VCaP (cell line): ENCODE data around the gene SYCN.

ENCODE experiments used
- H3K27ac ChIP-seq: fragments of 450-650 bp; 2 replicates; pipeline ENCODE4 v1.5.1; 2017
- TF ChIP-seq, protein P1 (sequence below): fragments of 450-650 bp; conservative IDR thresholded peaks from 2 replicates; pipeline ENCODE4 v1.5.1; 2017; ENCODE audit warnings: mild to moderate bottlenecking, moderate library complexity

SYCN gene

GRCh38 chr19:39168258-39169142, 35.6 kb downstream of the SYCN start:
- TF ChIP-seq, protein P1, sequence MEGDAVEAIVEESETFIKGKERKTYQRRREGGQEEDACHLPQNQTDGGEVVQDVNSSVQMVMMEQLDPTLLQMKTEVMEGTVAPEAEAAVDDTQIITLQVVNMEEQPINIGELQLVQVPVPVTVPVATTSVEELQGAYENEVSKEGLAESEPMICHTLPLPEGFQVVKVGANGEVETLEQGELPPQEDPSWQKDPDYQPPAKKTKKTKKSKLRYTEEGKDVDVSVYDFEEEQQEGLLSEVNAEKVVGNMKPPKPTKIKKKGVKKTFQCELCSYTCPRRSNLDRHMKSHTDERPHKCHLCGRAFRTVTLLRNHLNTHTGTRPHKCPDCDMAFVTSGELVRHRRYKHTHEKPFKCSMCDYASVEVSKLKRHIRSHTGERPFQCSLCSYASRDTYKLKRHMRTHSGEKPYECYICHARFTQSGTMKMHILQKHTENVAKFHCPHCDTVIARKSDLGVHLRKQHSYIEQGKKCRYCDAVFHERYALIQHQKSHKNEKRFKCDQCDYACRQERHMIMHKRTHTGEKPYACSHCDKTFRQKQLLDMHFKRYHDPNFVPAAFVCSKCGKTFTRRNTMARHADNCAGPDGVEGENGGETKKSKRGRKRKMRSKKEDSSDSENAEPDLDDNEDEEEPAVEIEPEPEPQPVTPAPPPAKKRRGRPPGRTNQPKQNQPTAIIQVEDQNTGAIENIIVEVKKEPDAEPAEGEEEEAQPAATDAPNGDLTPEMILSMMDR: no peak
- H3K27ac ChIP-seq: peak overlapping the region; percentile 99

- TF ChIP-seq, protein P1: no peak
- peak overlapping the region; percentile 99 for H3K27ac ChIP-seq
These were observed 36.4 kb downstream of the SYCN start for GRCh38 chr19:39167461-39168257.

DNA sequence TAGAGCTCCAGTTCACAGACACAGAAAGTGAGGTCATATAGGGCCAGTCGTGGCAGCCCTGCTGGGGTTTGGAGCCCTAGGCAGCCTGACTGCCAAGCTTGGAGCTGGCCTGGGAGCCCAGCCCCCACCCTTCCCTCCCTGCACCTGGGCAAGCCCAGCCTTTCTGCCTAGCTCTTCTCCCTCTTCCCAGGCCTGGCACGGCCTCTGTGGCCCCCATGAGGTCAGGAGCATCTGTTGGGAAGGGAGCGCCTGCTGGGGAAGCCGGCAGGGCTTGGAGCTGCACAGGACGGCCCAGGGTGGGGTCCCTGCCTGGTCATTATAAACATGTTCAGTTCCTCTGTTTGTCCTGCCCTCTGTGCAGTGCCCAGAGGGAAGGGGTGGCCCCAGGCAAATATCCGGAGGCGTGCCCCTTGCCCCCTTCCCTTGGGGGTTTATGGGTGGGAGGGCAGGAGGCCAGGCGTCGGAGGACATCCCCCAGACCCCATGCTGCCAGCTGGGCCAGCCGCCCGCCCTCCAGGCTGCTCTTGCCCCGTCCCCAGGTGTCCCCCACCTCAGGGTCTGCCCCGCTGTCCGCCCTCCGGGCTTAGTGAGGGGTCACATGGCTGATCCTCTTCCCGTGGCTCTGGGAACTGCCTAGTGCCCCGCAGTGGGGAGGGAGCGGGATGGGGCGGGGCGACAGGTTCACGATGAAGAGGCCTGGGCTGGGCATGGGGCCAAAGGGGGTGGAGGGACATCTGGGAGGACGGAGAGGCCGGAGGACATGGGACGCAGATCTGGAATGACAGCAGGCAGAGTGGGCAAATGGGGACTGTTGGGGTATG, 37.3 kb downstream of the SYCN start:
- H3K27ac ChIP-seq: peak overlapping the region; percentile 99
- TF ChIP-seq, protein P1: no peak

DNA sequence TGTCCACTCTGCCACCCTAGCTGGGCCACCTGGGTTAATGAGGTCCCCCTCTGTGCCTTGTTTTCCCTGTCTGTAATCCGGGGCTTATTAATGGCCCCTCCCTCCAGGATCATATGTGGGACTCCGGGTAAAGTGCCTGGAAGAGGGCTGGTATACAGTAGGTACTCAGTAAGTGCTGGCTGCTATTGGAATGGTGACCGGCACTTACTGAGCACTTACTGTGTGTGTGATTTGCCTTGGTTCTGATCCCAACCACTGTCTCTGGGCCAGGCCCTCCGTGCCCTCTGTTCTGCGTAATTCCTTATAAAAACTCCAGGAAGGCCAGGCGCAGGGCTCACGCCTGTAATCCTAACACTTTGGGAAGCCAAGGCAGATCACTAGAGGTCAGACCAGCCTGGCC, 38.2 kb downstream of the SYCN start:
- TF ChIP-seq, protein P1: no peak
- peak overlapping the region; percentile 99 for H3K27ac ChIP-seq

DNA sequence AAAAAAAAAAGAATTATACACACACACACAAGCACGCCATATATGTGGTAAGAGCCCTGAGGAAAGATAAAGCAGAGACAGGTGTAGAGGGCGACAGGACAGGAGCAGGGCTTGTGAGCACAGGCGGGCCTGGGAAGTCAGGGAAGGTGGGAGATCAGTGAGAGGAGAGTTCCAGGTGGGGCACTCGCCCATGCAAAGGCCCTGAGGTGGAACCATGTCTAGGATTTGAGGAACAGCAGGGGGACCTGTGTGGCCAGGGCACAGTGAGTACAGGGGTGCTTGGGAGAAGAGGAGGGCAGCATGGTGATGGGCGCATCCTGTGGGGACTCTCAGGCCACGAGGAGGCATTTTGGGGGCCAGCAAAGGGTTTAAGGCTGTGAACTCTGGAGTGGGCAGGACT, 39.8 kb downstream of the SYCN start:
- TF ChIP-seq, protein P1: no peak
- H3K27ac ChIP-seq: peak overlapping the region; percentile 97

DNA sequence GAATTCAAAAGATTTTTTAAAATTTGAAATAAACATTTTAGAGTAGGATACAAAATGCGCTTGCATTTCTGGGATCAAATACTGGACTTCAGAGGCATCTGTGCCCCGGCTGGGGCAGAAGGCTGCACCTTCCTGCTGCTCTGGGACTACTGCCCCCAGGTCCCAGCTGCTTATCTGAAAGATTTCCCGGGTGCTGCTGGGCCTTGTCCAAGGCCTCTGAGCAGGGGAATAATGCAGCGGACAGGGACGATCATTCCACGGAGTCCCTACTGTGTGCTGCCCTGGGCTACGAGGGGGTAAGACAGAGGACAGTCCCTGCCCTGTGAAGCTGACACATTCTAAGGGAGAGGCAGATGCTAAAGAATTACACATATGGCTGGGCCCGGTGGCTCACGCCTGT, 40.4 kb downstream of the SYCN start:
- peak overlapping the region; percentile 97 for H3K27ac ChIP-seq
- TF ChIP-seq, protein P1: no peak
